ENCODE measurements around the gene PAX8.

Gene PAX8

GRCh38 chr2:113268621-113269360 is 9.9 kb downstream of the PAX8 start:
- TF ChIP-seq, protein P1, sequence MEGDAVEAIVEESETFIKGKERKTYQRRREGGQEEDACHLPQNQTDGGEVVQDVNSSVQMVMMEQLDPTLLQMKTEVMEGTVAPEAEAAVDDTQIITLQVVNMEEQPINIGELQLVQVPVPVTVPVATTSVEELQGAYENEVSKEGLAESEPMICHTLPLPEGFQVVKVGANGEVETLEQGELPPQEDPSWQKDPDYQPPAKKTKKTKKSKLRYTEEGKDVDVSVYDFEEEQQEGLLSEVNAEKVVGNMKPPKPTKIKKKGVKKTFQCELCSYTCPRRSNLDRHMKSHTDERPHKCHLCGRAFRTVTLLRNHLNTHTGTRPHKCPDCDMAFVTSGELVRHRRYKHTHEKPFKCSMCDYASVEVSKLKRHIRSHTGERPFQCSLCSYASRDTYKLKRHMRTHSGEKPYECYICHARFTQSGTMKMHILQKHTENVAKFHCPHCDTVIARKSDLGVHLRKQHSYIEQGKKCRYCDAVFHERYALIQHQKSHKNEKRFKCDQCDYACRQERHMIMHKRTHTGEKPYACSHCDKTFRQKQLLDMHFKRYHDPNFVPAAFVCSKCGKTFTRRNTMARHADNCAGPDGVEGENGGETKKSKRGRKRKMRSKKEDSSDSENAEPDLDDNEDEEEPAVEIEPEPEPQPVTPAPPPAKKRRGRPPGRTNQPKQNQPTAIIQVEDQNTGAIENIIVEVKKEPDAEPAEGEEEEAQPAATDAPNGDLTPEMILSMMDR (IDR thresholded peaks at IDR 0.05; ENCODE audit: insufficient read depth, low read depth, low read length, missing control alignments) = no peak
- DNase-seq (ENCODE audit: low read depth) = no peak
- no peak overlapping the region for H3K4me3 ChIP-seq (ENCODE audit: low read length)

- no peak for DNase-seq (ENCODE audit: low read depth)
- no peak overlapping the region for H3K4me3 ChIP-seq (ENCODE audit: low read length)
- TF ChIP-seq, protein P1 (IDR thresholded peaks at IDR 0.05; ENCODE audit: insufficient read depth, low read depth, low read length, missing control alignments) = no peak
Measured at GRCh38 chr2:113266431-113266830, 12.3 kb downstream of the PAX8 start.

DNA sequence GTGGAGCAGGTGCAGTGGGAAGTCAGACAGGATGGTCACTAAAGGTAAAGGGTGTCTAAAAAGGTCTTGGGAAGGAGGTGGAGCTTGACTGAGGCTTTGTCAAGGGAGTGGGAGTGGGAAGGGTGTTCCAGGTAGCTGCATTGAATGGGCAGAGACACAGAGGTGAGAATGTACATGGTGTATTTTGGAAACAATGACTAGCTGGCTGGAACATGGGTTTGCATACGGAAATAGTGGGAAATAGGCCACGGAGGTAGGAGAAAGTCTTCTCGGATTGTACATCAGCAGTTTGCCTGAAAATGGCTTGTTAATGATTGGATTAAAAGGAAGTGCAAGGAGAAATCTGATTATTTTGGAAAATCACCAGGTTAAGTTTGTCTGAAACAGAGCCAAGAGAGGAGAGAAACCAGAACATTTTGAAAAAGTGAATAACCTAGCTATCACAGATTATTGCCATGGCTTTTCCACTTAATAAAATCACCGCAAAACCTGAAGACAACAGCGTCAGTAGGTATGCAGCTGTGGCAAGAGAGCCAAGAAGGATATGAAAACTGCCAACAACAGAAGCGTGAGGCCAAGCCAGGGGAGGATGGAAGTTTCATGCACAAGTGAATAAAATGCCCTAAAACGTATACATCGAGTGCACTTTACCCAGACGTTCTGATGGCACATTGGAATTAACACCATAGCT is 13.9 kb downstream of the PAX8 start:
- TF ChIP-seq, protein P1 (IDR thresholded peaks at IDR 0.05; ENCODE audit: insufficient read depth, low read depth, low read length, missing control alignments) = no peak
- DNase-seq (ENCODE audit: low read depth) = no peak
- no peak overlapping the region for H3K4me3 ChIP-seq (ENCODE audit: low read length)

- DNase-seq (ENCODE audit: low read depth) = no peak
- TF ChIP-seq, protein P1 (IDR thresholded peaks at IDR 0.05; ENCODE audit: insufficient read depth, low read depth, low read length, missing control alignments) = no peak
- no peak overlapping the region for H3K4me3 ChIP-seq (ENCODE audit: low read length)
Measured at GRCh38 chr2:113263546-113263945, 15.2 kb downstream of the PAX8 start.

DNA sequence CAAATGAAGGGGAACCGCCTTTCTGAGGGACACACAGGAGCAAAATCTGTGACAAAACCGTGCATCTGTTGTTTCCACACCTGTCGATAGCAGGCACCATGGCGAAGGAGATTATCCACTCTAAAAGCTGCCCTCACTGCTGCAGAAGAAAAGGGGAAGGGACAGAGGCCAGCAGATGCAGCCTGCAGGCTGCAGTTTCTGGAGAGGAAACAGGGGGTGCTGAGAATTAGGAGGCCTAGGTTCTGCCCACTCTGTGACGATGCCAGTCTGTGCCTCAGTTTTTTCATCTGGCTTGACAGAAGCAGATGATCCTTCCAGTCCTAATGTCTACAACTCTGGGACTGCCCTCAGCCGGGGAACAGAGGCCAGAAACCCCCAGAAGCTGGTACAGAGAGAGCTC is 17.7 kb downstream of the PAX8 start:
- TF ChIP-seq, protein P1 (IDR thresholded peaks at IDR 0.05; ENCODE audit: insufficient read depth, low read depth, low read length, missing control alignments) = no peak
- H3K4me3 ChIP-seq (ENCODE audit: low read length) = no peak overlapping the region
- DNase-seq (ENCODE audit: low read depth) = no peak

DNA sequence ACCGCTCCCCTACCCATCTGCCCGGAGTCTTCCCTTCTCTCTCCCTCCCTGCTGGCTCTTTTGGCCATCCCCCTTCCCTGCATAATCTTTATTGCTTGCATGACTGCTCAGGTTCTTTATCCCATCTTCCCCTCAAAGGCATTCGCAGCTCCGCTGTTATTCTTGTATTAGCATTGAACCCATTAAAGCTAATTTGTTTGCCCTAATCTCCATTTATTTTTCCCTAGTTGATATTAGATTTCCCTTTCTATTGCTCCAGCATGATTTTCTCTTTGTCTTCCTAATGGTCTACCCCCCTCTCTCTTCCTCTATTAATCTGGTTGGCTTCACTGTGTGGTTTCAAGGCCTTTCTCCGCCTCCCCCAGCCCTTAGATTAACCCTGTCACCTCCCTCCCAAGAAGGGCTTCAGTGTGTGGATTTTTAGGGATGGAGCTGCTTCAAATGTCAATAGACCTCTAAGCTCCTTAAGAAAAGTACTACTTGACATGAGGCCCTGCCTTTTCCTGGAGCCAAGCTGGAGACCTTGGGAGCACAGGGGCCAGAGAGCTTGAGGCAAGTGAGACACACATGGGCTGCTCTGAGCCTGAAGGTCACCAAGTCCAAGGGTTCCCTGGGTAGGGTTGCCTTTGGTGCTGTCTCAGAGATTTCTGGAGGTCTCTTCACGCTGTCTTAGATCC is 20.1 kb downstream of the PAX8 start:
- H3K4me3 ChIP-seq (ENCODE audit: low read length) = no peak overlapping the region
- TF ChIP-seq, protein P1 (IDR thresholded peaks at IDR 0.05; ENCODE audit: insufficient read depth, low read depth, low read length, missing control alignments) = no peak

More for the DNA sequence above, 20.1 kb downstream of the PAX8 start:
- DNase-seq (ENCODE audit: low read depth) = no peak
